DMS53 treated with DMSO at 0.1 percent for 48 hours (cell line): ENCODE measurements around the gene NR5A1.

Experiments used
- DNase-seq: peaks from one replicate; lab custom pipeline; 2025; ENCODE audit not compliant: unreplicated experiment; lab: John Stamatoyannopoulos, UW

NR5A1 gene

DNA sequence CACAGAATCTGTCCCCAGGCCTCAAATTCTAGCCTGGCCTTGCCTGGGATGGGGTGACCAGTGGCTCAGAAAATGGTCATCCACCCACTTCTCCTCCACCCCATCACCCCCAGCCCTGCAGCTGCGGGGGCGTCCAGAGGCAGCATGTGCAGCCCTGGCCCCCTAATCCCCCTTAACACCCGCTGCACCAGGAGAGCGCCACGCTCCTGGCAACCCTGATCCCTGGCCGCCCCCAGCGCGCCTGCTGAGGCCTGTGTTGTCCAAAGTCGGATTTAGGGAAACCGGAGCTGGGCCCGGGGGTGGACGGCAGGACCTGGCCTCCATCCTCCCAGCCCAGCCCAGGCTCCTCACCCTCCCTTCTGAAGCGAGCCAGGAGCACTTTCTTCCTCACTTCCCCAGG lies 22.0 kb downstream of the NR5A1 start:
- DNase-seq = no peak

- DNase-seq = no peak
Observed at GRCh38 chr9:124483481-124483880, 23.7 kb downstream of the NR5A1 start.

GRCh38 chr9:124482431-124483031 lies 24.7 kb downstream of the NR5A1 start:
- no peak for DNase-seq

DNA sequence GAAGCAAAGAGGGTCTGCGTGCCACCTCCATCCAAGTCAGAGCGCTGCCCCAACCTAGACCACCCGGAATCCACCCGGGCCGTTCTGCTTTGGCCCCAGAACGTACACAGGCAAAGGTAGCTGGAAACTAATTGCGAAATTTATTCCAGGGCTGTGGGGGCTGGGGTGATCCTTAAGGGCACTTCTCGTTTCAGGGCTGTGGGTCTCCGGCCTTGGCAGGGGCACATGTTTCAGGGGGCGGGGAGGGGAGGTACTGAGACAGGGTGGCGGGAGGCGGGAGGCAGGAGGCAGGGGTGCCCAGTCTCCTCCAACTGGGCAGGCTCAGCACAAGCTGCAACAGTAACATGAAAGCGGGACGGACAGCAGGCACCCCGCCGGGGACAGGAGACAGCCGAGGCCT lies 26.1 kb downstream of the NR5A1 start:
- DNase-seq = no peak

DNA sequence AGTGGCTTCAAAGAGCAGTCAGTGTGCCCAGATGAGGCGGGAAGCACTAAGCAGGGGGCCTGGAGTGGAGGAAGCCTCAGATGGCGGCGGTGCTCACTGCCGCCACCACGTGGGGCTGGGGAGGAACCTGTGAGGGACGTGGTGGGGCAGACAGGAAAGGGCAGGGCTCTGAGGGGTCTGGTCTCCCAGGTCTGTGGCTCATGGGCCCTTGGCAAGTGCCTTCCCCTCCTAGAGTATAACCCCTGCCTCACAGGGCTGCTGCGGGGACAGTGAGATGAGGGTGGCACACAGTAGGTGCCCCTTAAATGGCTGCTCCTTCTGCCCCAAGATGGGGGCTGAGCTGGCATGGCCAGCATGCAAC lies 26.6 kb downstream of the NR5A1 start:
- DNase-seq = peak; percentile 15

DNA sequence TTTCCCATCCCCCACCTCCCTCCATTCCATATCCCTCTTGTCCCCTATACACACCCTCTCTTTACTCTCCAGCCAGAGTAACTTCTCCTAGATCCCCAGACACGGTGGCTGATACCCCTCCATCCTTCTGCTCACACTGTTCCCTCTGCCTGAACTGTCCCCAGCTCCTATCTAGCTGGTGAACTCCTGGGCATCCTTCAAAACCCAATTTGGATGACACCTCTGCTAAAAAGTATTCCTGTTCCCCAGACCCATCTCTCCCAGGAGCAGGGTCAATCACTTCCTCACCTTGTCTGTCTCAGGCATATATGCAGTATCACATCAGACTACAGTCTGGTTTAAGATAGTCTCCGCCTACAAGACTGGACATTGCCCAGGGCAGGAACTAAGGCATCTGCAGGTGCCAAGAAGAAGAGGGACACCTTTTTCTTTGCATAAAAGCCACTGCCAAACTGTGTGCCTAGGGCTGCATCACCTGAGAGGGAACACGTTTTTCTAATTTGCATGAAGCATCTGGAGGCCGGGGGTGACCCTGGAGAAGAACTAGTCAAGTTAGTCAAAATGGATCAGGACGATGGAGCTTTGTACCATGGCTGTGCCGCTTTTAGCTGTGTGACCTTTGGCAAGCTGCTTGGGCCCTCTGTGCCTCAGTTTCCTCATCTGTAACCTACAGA lies 27.1 kb downstream of the NR5A1 start:
- DNase-seq = no peak

- DNase-seq = no peak
Observed at GRCh38 chr9:124479371-124479770, 27.8 kb downstream of the NR5A1 start.

GRCh38 chr9:124478354-124478753 lies 28.8 kb downstream of the NR5A1 start:
- no peak for DNase-seq

DNA sequence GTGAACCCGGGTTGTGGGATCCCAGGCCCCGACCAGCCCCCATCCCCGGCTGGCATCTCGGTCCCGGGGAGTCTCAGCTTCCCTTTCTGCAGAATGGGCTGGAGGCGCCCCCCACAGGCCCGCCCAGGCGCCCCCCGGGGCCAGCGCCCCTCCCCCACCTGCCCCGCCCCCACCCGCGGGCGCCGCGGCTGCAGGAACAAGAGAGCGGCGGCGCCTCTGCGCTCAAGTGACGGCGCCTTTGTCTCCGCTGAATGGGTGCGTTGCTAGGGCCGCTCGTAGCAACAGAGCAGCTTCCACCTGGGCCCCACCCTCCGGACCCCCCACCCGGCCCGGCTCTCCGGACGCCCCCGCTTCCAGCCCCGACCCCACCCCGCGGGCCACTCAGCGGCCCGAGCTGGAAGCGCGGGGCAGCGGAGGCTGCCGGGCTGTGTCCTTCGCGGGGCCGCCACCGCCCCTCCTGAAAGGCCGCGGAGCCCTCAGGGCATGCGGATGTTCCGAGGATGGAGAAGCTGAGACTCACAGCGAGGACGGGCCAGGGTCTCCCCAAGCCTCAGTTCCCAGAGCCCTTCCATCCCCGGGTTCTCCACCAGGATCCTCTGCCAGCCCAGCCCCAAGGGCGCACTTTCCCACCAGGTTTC lies 29.4 kb downstream of the NR5A1 start:
- DNase-seq = no peak

DNA sequence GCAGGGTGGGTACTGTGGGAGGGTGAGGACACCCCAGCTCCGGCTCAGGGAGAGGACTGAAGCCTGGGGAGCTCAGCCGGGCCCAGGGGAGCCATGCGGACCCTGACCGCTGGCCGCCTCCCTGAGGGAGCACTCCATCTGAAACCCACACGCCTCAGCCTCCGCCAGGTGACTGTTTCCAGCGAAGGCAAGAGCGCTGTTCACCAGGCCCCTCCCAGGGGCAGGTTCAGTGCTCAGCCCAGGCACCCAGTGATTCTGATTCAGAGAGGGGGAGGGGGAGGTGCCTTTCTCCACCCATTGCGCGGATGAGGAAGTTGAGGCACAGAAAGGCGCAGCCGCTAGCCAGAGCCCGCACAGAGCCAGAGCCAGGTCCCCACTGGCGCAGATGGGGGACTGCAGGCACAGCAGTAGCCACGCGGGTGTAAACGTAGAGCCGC lies 30.0 kb downstream of the NR5A1 start:
- peak; percentile 37 for DNase-seq

- DNase-seq = no peak
Observed at GRCh38 chr9:124475868-124476690, 31.1 kb downstream of the NR5A1 start.

DNA sequence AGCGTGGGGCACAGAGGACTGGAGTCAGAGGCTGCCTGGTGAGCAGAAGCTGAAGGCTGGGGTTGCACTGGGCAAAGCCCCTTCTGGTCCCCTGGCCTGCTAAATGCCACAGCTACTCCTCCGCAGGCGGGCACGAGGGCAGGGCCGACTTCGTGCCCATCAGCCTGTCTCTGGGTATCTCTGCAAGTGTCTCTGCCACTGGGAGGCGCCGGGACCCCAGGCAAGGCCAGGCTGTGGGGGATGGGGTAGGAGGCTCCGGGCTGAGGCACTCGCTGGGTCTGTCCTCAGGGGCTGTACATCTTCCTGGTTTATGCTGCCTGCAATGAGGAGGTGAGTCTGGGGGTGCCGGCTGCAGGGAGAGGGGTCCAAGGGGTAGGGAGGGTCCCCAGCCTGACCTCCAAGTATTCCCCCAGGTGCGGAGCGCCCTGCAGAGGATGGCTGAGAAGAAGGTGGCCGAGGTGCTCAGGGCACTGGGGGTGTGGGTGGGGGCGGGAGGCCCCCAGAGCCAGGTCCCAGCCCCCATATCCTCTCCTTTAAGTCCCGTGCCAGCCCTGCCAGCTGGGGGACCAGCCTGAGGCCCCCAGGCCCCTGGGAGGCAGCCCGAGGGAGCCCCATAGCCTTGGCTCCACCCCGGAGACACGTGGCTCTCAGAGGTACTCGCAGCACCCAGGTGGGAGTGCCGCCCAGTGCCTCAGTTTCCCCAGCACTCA lies 31.9 kb downstream of the NR5A1 start:
- no peak for DNase-seq

DNA sequence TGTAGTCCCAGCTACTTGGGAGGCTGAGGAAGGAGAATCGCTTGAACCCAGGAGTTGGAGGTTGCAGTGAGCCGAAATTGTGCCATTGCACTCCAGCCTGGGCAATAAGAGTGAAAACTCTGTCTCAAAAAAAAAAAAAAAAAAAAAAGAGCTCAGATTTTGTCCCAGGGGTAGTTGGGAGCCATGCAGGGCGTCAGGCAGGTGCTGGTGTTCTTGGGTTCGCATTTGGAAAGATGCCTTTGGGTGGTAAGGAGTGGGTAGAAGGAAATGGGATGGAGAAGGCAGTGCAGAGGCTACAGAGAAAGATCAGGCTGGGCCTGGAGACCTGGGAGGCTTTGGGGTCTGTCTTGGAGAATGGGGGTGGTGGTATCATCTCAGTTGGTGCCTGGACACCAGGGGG lies 33.0 kb downstream of the NR5A1 start:
- no peak for DNase-seq

GRCh38 chr9:124473310-124473709 lies 33.9 kb downstream of the NR5A1 start:
- DNase-seq = no peak

GRCh38 chr9:124472770-124473169 lies 34.4 kb downstream of the NR5A1 start:
- no peak for DNase-seq

GRCh38 chr9:124471761-124472160 lies 35.4 kb downstream of the NR5A1 start:
- DNase-seq = no peak

GRCh38 chr9:124470726-124471125 lies 36.5 kb downstream of the NR5A1 start:
- no peak for DNase-seq

- no peak for DNase-seq
Observed at GRCh38 chr9:124470306-124470705, 36.9 kb downstream of the NR5A1 start.

DNA sequence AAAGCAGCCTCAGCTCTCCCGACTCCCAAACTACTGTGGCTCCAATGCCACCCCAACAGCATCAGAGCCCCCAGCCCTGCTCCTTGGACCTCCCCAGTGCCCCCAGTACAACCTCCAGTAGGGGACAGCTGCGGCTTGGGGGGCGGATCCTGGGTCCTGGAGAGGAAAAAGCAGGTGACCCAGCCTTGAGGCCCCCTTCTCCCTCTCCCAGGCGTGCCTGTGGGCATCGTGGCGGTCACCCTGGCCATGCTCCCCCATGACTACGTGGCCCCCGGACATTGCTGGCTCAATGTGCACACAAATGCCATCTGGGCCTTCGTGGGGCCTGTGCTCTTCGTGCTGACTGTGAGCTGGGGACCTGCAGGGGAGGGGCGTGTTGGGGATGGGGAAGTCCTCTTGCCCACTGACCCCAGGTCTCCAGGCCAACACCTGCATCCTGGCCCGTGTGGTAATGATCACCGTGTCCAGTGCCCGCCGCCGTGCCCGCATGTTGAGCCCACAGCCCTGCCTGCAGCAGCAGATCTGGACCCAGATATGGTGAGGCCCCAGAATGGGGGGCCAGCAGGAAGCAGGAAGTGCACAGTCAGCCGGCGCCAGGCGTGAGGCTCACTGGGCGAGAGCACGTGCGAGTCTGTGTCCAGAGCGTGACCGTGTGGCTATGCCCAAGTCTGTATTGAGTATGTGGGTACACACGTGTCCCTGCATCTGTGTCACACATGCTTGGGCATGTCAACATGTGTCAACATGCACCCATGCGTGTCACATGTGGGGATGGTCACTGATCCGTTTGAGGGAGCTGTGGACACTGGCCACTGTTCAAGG lies 38.0 kb downstream of the NR5A1 start:
- no peak for DNase-seq

DNA sequence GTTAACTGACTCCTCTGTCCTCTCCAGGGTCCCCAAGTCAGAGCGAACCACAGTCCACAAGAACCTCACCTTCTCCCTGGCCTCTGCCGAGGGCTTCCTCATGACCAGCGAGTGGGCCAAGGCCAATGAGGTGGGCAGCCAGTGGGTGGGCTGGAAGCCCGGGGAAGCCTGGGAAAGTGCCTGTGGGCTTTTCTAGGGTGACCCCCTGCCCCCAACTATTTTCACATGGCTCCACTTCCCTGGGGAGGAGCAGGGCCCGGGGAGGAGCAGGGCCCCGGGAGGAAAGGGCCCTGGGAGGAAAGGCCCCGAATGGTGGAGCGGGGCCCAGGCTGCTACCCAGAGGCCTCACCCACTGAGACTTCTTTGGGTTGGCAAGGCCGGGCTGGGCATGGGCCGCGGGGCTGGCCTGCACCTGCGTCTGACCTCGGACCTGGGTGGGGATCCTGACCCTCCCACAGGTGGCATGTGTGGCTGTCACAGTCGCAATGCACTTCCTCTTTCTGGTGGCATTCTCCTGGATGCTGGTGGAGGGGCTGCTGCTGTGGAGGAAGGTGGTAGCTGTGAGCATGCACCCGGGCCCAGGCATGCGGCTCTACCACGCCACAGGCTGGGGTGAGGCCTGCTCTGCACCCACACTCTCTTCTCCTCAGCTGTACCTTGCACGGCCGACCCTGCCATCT lies 39.0 kb downstream of the NR5A1 start:
- no peak for DNase-seq
